GM23248 (cell line): ENCODE measurements around the gene CCDC167. TPM values are rescaled to one million over a fixed set of nuclear protein-coding genes. Genes with fewer than 3 reads are reported as not detected.

Source experiments
- DNase-seq: peaks from one replicate; pipeline ENCODE4 v3.0.0-alpha.2; 2015
- H2AFZ ChIP-seq: fragments of 200-600 bp; sonication (generic); 2 replicates; pipeline ENCODE4 v1.6.1; 2016; ENCODE audit warnings: antibody characterized with exemption
- H3F3A ChIP-seq: fragments of 200-600 bp; sonication (generic); 2 replicates; pipeline ENCODE4 v1.6.1; 2016; ENCODE audit warnings: mild to moderate bottlenecking, antibody characterized with exemption, mixed run types; ENCODE audit not compliant: insufficient read depth
- H3K27ac ChIP-seq: fragments of 200-600 bp; sonication (generic); 2 replicates; pipeline ENCODE4 v1.5.1; 2016; ENCODE audit warnings: mild to moderate bottlenecking
- H3K27me3 ChIP-seq: fragments of 200-600 bp; sonication (generic); replicated peaks from 2 replicates; pipeline ENCODE4 v1.6.1; 2016; ENCODE audit warnings: mild to moderate bottlenecking; ENCODE audit not compliant: insufficient read depth
- H3K36me3 ChIP-seq: fragments of 200-600 bp; sonication (generic); 2 replicates; pipeline ENCODE4 v1.6.1; 2016; ENCODE audit warnings: low read depth, mild to moderate bottlenecking
- H3K4me1 ChIP-seq: fragments of 200-600 bp; sonication (generic); 2 replicates; pipeline ENCODE4 v1.6.1; 2016; ENCODE audit warnings: mild to moderate bottlenecking; ENCODE audit not compliant: insufficient read depth
- H3K4me2 ChIP-seq: fragments of 200-600 bp; sonication (generic); one replicate; pipeline ENCODE4 v1.6.1; 2016; ENCODE audit warnings: mild to moderate bottlenecking; ENCODE audit not compliant: unreplicated experiment
- H3K4me3 ChIP-seq: fragments of 200-600 bp; sonication (generic); 2 replicates; pipeline ENCODE4 v1.5.1; 2016; ENCODE audit warnings: mild to moderate bottlenecking
- H3K79me2 ChIP-seq: fragments of 200-600 bp; sonication (generic); 2 replicates; pipeline ENCODE4 v1.6.1; 2016; ENCODE audit warnings: mild to moderate bottlenecking; ENCODE audit not compliant: insufficient read depth
- H3K9ac ChIP-seq: fragments of 200-600 bp; sonication (generic); 2 replicates; pipeline ENCODE4 v1.6.1; 2016; ENCODE audit warnings: mild to moderate bottlenecking
- H3K9me2 ChIP-seq: fragments of 200-600 bp; sonication (generic); 2 replicates; pipeline ENCODE4 v1.6.1; 2016; ENCODE audit warnings: mixed run types, mild to moderate bottlenecking, moderate library complexity; ENCODE audit not compliant: insufficient read depth
- H3K9me3 ChIP-seq: fragments of 200-600 bp; sonication (generic); one replicate; pipeline ENCODE4 v1.6.1; 2017; ENCODE audit warnings: low read depth
- H4K20me1 ChIP-seq: fragments of 200-600 bp; sonication (generic); 2 replicates; pipeline ENCODE4 v1.6.0; 2016; ENCODE audit not compliant: insufficient read depth
- EZH2 ChIP-seq: fragments of 200-600 bp; sonication (generic); IDR thresholded peaks from 2 replicates; pipeline ENCODE4 v1.6.1; 2018; ENCODE audit warnings: antibody characterized with exemption, mild to moderate bottlenecking; ENCODE audit not compliant: insufficient read depth, poor library complexity, severe bottlenecking
- EZH2phosphoT487 ChIP-seq: fragments of 200-600 bp; sonication (generic); IDR thresholded peaks from 2 replicates; pipeline ENCODE4 v1.6.1; 2018; ENCODE audit warnings: antibody characterized with exemption, moderate library complexity, mild to moderate bottlenecking, low read depth; ENCODE audit not compliant: insufficient read depth
- WGBS, 2 experiments: methylation state at CpG; one replicate each; pipeline ENCODE4 v1.1.6; 2015 to 2017; ENCODE audit warnings: low lambda C conversion rate in 2 of 2, low coverage in 1 of 2; ENCODE audit errors: missing lambda C conversion rate in 2 of 2; 5-methylcytosine and 5-hydroxymethylcytosine counted together
- in situ Hi-C: fragments of 300-500 bp; cut with MboI; formaldehyde crosslinking; loops from 2 replicates; pipeline ENCODE4 v1.15.0; 2020
- polyA plus RNA-seq: library from polyadenylated mRNA; unstranded; fragments of >200 nt; fragmentation: Nextera tagmentation; extraction: Ambion mirVana; gene quantifications from 2 replicates; pipeline ENCODE4 v1.2.1, GENCODE V29; 2016
- total RNA-seq: library from RNA; depleted of rRNA; stranded (reverse); fragments of >200 nt; shearing (Covaris generic); gene quantifications from 2 replicates; pipeline ENCODE4 v1.2.3, GENCODE V29; 2014

Gene CCDC167
- total and polyA plus RNA-seq, 2 experiments from 2014 or later: 35.8 to 51.0 TPM

GRCh38 chr6:37528541-37528940 lies 28.8 kb upstream of the CCDC167 start:
- H3K4me3 ChIP-seq: no peak overlapping the region
- H3K9me3 ChIP-seq: no peaks in the 10 kb centered on the region
- no peak overlapping the region for H2AFZ ChIP-seq
- no peak for DNase-seq
- H4K20me1 ChIP-seq: no peaks in the 10 kb centered on the region
- H3K27me3 ChIP-seq: peaks cover 36% of the 10 kb centered on the region
- no peak for TF ChIP-seq EZH2phosphoT487
- H3K9me2 ChIP-seq: no peaks in the 10 kb centered on the region
- no peaks in the 10 kb centered on the region for H3K79me2 ChIP-seq
- in situ Hi-C loops: no loop called here
- H3K27ac ChIP-seq: no peak overlapping the region
- no peaks in the 10 kb centered on the region for H3K36me3 ChIP-seq
- no peak overlapping the region for H3K4me2 ChIP-seq
- H3K9ac ChIP-seq: no peak overlapping the region
- H3F3A ChIP-seq: 0 out of 2 replicates have a peak, but pooled peaks cover 3% of the 10 kb centered on the region
- 7 to 11% methylated on average over 8 of the region's 8 CpGs for WGBS, 2 experiments
- H3K4me1 ChIP-seq: no peaks in the 10 kb centered on the region

GRCh38 chr6:37525460-37526357 lies 26.0 kb upstream of the CCDC167 start:
- no peak for TF ChIP-seq EZH2phosphoT487
- no peak for TF ChIP-seq EZH2
- 0 out of 2 replicates have a peak, but pooled peaks cover 3% of the 10 kb centered on the region for H3F3A ChIP-seq
- H3K4me1 ChIP-seq: no peaks in the 10 kb centered on the region
- H3K9me2 ChIP-seq: no peaks in the 10 kb centered on the region
- H3K27ac ChIP-seq: no peak overlapping the region
- no peaks in the 10 kb centered on the region for H3K79me2 ChIP-seq
- no peak overlapping the region for H3K4me2 ChIP-seq
- H3K9me3 ChIP-seq: no peaks in the 10 kb centered on the region
- no peaks in the 10 kb centered on the region for H4K20me1 ChIP-seq
- in situ Hi-C loops: no loop called here
- H3K36me3 ChIP-seq: no peaks in the 10 kb centered on the region
- H2AFZ ChIP-seq: no peak overlapping the region
- 47 to 50% methylated on average over 10 to 12 of the region's 12 CpGs for WGBS, 2 experiments
- H3K27me3 ChIP-seq: peaks cover 12% of the 10 kb centered on the region
- H3K4me3 ChIP-seq: no peak overlapping the region
- H3K9ac ChIP-seq: no peak overlapping the region
- peak; percentile 44 for DNase-seq

- Histone ChIP-seq H3K4me1 (no peaks in the 10 kb centered on the region), H3K79me2 (no peaks in the 10 kb centered on the region), H3K9me2 (no peaks in the 10 kb centered on the region), H2AFZ (no peak overlapping the region), H3K9me3 (no peaks in the 10 kb centered on the region), H3K36me3 (no peaks in the 10 kb centered on the region), H3K27ac (no peak overlapping the region), H3K4me2 (no peak overlapping the region), H3K9ac (no peak overlapping the region), H3K27me3 (peaks cover 10% of the 10 kb centered on the region), H3F3A (0 out of 2 replicates have a peak, but pooled peaks cover 3% of the 10 kb centered on the region), H4K20me1 (no peaks in the 10 kb centered on the region), H3K4me3 (no peak overlapping the region)
- in situ Hi-C loops: no loop called here
- no peak for TF ChIP-seq EZH2
- no peak for TF ChIP-seq EZH2phosphoT487
- no peak for DNase-seq
- 56 to 61% methylated on average over 4 of the region's 4 CpGs for WGBS, 2 experiments
Observed at GRCh38 chr6:37524970-37525318, 25.3 kb upstream of the CCDC167 start.

DNA sequence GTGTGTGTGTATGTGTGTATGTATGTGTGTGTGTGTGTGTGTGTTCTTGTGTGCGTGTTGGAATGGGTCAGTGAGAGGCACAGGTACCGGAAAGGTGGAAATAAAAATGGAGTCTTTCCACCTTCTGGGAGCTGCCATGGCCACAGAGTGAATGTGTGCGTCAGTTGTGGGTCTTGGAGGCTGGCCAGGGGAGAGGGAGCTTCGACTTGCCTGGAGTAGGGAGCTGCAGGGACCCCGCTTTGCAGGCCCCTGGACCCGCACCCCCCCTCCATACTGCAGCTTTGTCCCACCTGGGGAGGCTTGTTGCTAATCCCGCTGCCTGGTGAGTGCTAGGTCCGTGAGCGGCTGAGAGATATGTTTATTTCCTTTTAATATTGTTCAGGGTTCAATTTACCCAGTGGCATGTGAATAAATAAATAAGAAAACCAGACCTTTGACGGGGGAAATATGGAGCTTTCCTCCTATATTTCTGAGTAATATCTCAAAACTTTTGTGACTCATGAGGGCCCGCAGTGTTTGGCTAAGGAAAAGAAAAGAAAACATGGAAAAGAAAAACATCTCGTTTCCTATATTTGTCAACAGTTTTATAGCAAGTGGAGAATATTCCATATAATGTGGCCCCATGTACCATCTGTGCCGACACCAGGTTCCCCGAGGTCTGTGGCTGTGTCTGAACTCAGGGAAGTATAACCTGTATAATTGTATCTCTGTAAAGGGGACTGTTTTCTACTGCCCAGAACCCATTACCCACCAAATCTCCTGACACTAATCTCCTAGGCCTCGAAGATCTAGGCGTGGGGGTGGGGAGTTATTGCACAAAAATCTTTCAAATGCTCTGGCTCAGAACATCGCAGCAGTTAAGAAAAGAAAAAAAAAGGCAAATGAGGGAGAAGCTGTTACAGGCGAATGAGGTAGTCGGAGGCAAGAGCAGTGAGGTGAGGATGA lies 24.6 kb upstream of the CCDC167 start:
- H4K20me1 ChIP-seq: no peaks in the 10 kb centered on the region
- 57 to 62% methylated on average over 17 to 19 of the region's 19 CpGs for WGBS, 2 experiments
- no peaks in the 10 kb centered on the region for H3K79me2 ChIP-seq
- no peaks in the 10 kb centered on the region for H3K9me2 ChIP-seq
- TF ChIP-seq EZH2phosphoT487: no peak
- no peak for TF ChIP-seq EZH2
- peaks cover 10% of the 10 kb centered on the region for H3K27me3 ChIP-seq
- no peaks in the 10 kb centered on the region for H3K36me3 ChIP-seq
- no peak overlapping the region for H3K4me2 ChIP-seq
- in situ Hi-C loops: no loop called here
- H3F3A ChIP-seq: 0 out of 2 replicates have a peak, but pooled peaks cover 3% of the 10 kb centered on the region
- no peaks in the 10 kb centered on the region for H3K4me1 ChIP-seq
- no peak overlapping the region for H3K4me3 ChIP-seq
- H3K27ac ChIP-seq: no peak overlapping the region
- peak; percentile 49 for DNase-seq
- no peak overlapping the region for H2AFZ ChIP-seq
- H3K9me3 ChIP-seq: no peaks in the 10 kb centered on the region
- no peak overlapping the region for H3K9ac ChIP-seq
